Measurements from ENCODE around the gene NPFF. TPM values are rescaled to one million over a fixed set of nuclear protein-coding genes. Genes with fewer than 3 reads are reported as not detected.

Gene NPFF
- total RNA-seq, 1 experiment from 2014 or later = 0.59 TPM

DNA sequence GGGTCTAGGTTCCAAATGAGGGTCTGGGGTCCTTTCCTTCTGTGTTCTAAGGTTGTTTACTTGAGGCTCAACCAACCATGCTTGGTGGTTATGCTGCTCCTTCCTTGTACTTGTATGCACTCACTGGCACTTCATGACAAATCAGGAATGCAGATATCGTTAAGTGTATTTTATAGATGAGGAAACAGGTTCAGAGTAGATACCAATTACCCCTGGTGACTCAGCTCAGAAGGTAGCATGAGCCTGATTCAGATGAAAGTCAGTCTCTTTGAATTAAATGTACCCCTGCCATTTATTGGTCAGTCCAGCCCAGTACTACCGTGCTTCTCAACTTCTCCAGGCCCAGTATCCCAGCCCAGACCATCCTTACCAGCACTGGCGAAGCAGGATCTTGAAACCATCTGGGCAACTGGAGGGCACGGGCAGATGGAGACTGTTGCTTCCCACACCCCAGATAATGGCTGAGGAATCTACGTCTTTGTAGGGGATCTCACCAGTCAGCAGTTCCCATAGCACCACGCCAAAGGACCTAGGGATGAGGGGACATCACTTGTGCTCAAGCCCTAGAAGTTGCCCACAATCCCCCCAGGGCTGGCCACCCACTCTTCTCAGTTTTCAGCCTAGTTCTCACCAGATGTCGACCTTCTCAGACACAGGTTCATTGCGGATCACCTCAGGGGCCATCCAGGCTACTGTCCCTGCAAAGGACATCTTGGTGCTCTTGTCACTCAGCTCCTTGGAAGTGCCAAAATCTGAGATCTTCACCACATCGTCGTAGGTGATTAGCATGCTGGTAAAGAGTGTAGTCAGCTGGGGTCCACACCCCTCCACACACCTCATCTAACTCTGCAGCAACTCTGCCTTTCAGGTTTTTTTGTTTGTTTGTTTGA is 22.4 kb downstream of the NPFF start:
- ChIA-PET CTCF (no interaction called here), POLR2A (interaction anchor here (1.0 kb wide), 1 partner anchor 23 kb away, joined by 3 read pairs; no protein-coding TSS in a partner anchor)
- no peak for TF ChIP-seq NFE2L1 (CRISPR knock-in tag; IDR thresholded peaks at IDR 0.05)
- TF ChIP-seq, protein P1, sequence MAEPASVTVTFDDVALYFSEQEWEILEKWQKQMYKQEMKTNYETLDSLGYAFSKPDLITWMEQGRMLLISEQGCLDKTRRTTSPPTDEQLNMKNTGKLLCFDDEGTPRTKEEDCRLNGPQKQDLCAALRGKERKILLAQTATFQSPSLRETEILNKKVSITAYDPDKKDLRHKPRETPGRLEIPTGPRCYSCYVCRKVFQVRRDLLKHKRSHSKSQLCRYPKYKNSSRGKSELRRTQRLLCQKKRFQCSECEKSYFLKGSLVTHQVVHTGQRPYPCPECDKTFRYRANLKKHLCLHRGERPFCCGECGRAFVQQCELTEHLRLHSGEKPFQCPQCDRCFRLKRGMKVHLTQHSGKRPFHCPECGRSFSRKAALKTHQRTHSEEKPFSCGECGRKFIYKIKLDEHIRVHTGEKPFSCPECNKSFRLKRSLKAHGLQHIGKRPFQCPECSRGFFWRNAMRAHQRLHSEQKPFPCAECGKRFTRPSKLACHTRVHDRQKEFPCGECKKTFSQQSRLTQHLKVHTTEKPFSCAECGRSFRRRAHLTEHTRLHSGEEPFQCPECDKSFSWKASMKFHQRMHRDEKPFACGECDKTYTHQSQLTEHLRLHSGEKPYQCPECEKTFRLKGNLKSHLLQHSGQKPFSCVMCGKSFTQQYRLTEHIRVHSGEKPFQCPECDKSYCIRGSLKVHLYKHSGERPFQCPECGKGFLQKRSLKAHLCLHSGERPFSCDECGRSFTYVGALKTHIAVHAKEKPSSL (CRISPR knock-in tag; conservative IDR thresholded peaks at IDR 0.05) = no peak
- TF ChIP-seq, protein P2, sequence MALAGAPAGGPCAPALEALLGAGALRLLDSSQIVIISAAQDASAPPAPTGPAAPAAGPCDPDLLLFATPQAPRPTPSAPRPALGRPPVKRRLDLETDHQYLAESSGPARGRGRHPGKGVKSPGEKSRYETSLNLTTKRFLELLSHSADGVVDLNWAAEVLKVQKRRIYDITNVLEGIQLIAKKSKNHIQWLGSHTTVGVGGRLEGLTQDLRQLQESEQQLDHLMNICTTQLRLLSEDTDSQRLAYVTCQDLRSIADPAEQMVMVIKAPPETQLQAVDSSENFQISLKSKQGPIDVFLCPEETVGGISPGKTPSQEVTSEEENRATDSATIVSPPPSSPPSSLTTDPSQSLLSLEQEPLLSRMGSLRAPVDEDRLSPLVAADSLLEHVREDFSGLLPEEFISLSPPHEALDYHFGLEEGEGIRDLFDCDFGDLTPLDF (CRISPR knock-in tag; IDR thresholded peaks at IDR 0.05) = no peak
- no peak for TF ChIP-seq FOXP1 (CRISPR knock-in tag; IDR thresholded peaks at IDR 0.05; ENCODE audit: borderline replicate concordance)
- TF ChIP-seq MYBL2 (CRISPR knock-in tag; IDR thresholded peaks at IDR 0.05) = no peak
- TF ChIP-seq, protein P3, sequence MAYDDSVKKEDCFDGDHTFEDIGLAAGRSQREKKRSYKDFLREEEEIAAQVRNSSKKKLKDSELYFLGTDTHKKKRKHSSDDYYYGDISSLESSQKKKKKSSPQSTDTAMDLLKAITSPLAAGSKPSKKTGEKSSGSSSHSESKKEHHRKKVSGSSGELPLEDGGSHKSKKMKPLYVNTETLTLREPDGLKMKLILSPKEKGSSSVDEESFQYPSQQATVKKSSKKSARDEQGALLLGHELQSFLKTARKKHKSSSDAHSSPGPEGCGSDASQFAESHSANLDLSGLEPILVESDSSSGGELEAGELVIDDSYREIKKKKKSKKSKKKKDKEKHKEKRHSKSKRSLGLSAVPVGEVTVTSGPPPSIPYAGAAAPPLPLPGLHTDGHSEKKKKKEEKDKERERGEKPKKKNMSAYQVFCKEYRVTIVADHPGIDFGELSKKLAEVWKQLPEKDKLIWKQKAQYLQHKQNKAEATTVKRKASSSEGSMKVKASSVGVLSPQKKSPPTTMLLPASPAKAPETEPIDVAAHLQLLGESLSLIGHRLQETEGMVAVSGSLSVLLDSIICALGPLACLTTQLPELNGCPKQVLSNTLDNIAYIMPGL (CRISPR knock-in tag; IDR thresholded peaks at IDR 0.05) = no peak
- TF ChIP-seq, protein P4, sequence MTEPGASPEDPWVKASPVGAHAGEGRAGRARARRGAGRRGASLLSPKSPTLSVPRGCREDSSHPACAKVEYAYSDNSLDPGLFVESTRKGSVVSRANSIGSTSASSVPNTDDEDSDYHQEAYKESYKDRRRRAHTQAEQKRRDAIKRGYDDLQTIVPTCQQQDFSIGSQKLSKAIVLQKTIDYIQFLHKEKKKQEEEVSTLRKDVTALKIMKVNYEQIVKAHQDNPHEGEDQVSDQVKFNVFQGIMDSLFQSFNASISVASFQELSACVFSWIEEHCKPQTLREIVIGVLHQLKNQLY (CRISPR knock-in tag; IDR thresholded peaks at IDR 0.05) = no peak
- TF ChIP-seq, protein P5, sequence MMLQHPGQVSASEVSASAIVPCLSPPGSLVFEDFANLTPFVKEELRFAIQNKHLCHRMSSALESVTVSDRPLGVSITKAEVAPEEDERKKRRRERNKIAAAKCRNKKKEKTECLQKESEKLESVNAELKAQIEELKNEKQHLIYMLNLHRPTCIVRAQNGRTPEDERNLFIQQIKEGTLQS (CRISPR knock-in tag; conservative IDR thresholded peaks at IDR 0.05) = no peak
- no peak for TF ChIP-seq CREB1 (CRISPR knock-in tag; IDR thresholded peaks at IDR 0.05)
- TF ChIP-seq, protein P6, sequence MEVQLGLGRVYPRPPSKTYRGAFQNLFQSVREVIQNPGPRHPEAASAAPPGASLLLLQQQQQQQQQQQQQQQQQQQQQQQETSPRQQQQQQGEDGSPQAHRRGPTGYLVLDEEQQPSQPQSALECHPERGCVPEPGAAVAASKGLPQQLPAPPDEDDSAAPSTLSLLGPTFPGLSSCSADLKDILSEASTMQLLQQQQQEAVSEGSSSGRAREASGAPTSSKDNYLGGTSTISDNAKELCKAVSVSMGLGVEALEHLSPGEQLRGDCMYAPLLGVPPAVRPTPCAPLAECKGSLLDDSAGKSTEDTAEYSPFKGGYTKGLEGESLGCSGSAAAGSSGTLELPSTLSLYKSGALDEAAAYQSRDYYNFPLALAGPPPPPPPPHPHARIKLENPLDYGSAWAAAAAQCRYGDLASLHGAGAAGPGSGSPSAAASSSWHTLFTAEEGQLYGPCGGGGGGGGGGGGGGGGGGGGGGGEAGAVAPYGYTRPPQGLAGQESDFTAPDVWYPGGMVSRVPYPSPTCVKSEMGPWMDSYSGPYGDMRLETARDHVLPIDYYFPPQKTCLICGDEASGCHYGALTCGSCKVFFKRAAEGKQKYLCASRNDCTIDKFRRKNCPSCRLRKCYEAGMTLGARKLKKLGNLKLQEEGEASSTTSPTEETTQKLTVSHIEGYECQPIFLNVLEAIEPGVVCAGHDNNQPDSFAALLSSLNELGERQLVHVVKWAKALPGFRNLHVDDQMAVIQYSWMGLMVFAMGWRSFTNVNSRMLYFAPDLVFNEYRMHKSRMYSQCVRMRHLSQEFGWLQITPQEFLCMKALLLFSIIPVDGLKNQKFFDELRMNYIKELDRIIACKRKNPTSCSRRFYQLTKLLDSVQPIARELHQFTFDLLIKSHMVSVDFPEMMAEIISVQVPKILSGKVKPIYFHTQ (CRISPR knock-in tag; IDR thresholded peaks at IDR 0.05) = no peak
- TF ChIP-seq GTF2I (CRISPR knock-in tag; conservative IDR thresholded peaks at IDR 0.05) = no peak
- TF ChIP-seq, protein P7, sequence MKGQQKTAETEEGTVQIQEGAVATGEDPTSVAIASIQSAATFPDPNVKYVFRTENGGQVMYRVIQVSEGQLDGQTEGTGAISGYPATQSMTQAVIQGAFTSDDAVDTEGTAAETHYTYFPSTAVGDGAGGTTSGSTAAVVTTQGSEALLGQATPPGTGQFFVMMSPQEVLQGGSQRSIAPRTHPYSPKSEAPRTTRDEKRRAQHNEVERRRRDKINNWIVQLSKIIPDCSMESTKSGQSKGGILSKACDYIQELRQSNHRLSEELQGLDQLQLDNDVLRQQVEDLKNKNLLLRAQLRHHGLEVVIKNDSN (CRISPR knock-in tag; IDR thresholded peaks at IDR 0.05) = no peak
- no peak for TF ChIP-seq ELF4 (CRISPR knock-in tag; IDR thresholded peaks at IDR 0.05; ENCODE audit: low read depth)
- TF ChIP-seq OVOL2 (CRISPR knock-in tag; IDR thresholded peaks at IDR 0.05; ENCODE audit: borderline replicate concordance) = no peak
- no peak for TF ChIP-seq ATF1 (CRISPR knock-in tag; IDR thresholded peaks at IDR 0.05)
- TF ChIP-seq ETV6 (CRISPR knock-in tag; IDR thresholded peaks at IDR 0.05) = no peak
- TF ChIP-seq FOXJ3 (CRISPR knock-in tag; IDR thresholded peaks at IDR 0.05; ENCODE audit: borderline replicate concordance) = no peak
- TF ChIP-seq, protein P8, sequence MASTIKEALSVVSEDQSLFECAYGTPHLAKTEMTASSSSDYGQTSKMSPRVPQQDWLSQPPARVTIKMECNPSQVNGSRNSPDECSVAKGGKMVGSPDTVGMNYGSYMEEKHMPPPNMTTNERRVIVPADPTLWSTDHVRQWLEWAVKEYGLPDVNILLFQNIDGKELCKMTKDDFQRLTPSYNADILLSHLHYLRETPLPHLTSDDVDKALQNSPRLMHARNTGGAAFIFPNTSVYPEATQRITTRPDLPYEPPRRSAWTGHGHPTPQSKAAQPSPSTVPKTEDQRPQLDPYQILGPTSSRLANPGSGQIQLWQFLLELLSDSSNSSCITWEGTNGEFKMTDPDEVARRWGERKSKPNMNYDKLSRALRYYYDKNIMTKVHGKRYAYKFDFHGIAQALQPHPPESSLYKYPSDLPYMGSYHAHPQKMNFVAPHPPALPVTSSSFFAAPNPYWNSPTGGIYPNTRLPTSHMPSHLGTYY (CRISPR knock-in tag; IDR thresholded peaks at IDR 0.05) = no peak
- H3K4me3 Mint-ChIP-seq = no peak overlapping the region
- peaks cover 36% of the 10 kb centered on the region for H3K36me3 Mint-ChIP-seq
- H3K27me3 Mint-ChIP-seq (ENCODE audit: low read depth) = no peaks in the 10 kb centered on the region
- ATAC-seq = no peak
- H3K9me3 Mint-ChIP-seq = no peaks in the 10 kb centered on the region
- peaks cover 9% of the 10 kb centered on the region for H3K4me1 Mint-ChIP-seq
- DNase-seq (ENCODE audit: low spot score) = no peak
- H3K27ac Mint-ChIP-seq = no peak overlapping the region
